Measurements from ENCODE around the gene SLC1A7.

- TF ChIP-seq CTCF (IDR thresholded peaks at IDR 0.05) (no peak), REST (IDR thresholded peaks at IDR 0.05; ENCODE audit: insufficient read depth in 1 of 2, low read depth in 2 of 2, low read length in 1 of 2) (no peak), SIN3A (IDR thresholded peaks at IDR 0.05; ENCODE audit: borderline replicate concordance, insufficient read depth, low read depth, low read length) (no peak), POLR2AphosphoS5 (IDR thresholded peaks at IDR 0.05; ENCODE audit: low read depth, low read length) (no peak), TCF7L2 (IDR thresholded peaks at IDR 0.05; ENCODE audit: low read depth, low read length) (no peak)
Measured at GRCh38 chr1:53067886-53068285, 74.6 kb downstream of the SLC1A7 start.
